SK-MEL-5 (cell line): ENCODE data around the gene LEMD1. TPM values are rescaled to one million over a fixed set of nuclear protein-coding genes. Genes with fewer than 3 reads are reported as not detected.

Experiments used
- DNase-seq: peaks from one replicate; pipeline ENCODE4 v3.0.0-alpha.2; 2016; ENCODE audit warnings: low read depth, low spot score
- in situ Hi-C: cut with HindIII; loops from 2 replicates; pipeline ENCODE4 v1.10.0; 2016; ENCODE audit warnings: low sequenced_read_pairs, high pct_unique_total_duplicates, low pct_unique_long_range_greater_than_20kb
- total RNA-seq: library from RNA; depleted of rRNA; stranded (reverse); fragments of >200 nt; shearing (Covaris generic); gene quantifications from 2 replicates; pipeline ENCODE4 v1.2.3, GENCODE V29; 2014

Gene LEMD1
- total RNA-seq, 1 experiment from 2014 or later: 1.6 TPM

- DNase-seq: no peak
- in situ Hi-C loops: no loop called here
Measured at GRCh38 chr1:205449254-205449749, 27.4 kb upstream of the LEMD1 start.

GRCh38 chr1:205448540-205449253, 26.8 kb upstream of the LEMD1 start:
- in situ Hi-C loops: no loop called here
- DNase-seq: no peak

GRCh38 chr1:205447457-205448341, 25.8 kb upstream of the LEMD1 start:
- in situ Hi-C loops: no loop called here
- DNase-seq: peak; percentile 47

DNA sequence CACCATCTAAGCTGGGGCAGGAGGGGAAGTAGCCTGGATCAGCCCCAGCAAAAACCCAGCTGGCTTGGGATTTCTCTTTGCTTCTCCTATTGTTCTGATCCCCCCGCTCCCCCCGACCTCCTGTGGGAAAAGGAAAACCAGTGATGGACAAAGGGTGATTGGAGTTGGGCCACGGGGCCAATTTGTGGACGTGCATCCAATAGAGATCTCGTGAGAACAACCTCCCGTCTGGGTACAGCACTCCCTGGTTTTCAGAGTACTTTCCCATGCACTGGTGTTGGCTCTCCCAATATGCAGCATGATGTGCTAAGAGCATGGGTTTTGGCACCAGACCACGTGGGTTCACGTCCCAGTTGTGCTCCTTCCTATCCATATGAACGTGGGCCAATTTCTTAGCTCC, 25.0 kb upstream of the LEMD1 start:
- no peak for DNase-seq
- in situ Hi-C loops: no loop called here

DNA sequence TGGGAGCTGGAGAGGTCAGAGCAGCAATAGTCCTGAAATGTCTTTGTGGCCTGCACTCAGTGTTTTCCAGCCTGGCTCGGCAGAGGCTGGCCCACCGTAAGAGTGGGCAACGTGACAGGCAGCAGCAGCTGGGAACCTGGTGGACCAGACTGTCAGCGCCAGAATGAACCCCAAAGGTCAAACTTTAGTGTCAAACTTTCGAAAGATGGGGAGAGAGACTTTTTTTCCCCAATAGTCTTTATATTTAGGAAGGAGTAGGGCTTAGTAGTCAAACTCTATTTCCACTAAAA, 23.7 kb upstream of the LEMD1 start:
- in situ Hi-C loops: no loop called here
- DNase-seq: no peak

- in situ Hi-C loops: no loop called here
- no peak for DNase-seq
Measured at GRCh38 chr1:205444931-205445645, 23.2 kb upstream of the LEMD1 start.

DNA sequence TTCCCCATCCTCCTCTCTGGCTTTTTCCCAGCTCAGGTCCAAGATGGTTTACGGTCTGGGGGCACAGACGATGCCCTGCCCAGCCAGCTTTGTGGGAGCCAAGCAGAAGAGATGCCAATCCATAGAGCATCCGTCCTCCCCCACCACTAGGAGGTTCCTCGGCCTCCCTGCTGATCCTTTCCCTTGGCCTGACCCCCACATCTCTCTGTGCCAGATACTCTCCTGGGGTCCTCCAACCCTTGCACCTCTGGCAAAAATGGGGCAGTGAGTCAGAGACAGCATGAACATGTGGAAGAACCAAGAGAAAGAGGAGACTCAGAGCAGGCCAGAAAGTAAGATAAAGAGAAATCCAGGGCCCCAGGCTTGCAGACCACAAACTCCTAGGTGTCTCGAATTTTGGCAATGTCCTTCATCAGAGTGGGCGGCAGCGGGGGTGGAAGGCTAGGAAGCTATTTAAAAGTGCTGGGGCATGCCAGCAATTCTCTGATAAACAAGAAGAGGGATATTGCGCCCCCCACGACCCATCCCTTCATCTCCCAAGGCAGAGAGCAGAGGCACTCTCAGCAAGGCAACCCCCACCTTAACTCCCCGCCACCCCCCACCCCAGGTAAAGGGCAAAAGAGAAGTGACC, 22.6 kb upstream of the LEMD1 start:
- DNase-seq: no peak
- in situ Hi-C loops: no loop called here

DNA sequence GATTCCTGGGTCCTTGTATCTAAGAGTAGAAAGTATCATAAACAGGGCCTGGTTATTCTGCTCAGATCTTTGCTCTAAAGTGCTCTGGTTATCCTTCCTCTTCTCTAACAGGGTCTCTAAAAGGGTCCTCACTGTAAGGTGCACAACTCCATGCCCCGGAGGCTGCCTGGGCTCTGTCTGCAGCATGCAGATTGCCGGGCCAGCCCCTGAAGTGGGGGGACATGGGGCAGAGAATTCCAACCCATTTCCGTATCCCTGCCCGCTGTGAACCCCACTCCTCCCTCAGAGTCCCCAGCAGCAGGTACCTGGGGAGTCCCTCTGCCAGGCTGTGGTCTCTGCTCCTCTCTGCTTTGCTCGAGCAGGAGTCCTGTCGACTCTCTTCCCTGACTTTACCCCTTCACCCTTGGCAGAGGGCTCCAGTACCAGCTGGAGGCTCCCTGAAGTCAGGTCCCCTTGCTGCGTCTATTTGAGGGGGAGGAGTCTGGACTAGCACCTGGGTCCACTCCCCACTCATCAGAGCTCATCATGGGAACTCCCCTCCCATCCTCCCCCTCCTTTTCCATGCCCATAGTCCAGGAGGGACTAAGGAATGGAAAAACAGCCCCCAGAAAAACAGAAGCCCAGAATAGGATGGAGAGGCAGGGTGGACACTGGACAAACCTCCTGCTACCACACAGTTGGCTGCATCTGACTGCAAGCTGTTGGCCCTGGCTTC, 21.9 kb upstream of the LEMD1 start:
- in situ Hi-C loops: no loop called here

DNA sequence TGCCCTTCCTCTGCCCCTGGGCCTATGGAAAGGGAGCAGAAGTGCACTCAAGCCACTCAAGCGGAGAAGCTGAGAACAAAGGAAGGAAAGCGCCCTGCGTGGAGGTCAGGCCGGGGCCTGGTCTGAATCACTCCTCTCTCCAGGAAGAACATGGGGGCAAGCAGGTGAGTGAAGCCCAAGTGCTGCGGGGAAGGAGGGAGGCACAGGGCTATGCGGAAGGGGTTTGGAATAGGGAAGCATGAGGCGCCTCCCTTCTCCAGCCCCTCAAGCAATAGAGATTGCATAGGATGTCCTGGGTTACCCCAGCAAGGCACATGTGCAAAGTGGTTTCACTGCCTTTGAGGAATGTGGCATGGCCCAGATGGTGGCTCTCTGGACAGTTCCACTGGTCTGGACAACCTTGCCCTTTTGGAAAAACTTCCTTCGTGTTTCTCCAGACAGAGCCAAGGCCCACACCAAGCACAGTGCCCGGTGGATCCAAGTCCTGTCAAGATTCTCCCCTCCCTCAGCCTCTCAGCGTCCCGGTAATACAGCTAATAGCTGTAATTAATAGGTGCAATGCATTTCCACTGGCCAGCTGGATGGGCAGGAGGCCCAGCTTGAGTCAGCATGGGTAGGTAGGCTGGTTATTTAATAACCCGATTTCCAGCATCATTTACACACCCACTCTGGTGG, 20.3 kb upstream of the LEMD1 start:
- in situ Hi-C loops: no loop called here
- DNase-seq: no peak

More for the DNA sequence above, 21.9 kb upstream of the LEMD1 start:
- DNase-seq: no peak

DNA sequence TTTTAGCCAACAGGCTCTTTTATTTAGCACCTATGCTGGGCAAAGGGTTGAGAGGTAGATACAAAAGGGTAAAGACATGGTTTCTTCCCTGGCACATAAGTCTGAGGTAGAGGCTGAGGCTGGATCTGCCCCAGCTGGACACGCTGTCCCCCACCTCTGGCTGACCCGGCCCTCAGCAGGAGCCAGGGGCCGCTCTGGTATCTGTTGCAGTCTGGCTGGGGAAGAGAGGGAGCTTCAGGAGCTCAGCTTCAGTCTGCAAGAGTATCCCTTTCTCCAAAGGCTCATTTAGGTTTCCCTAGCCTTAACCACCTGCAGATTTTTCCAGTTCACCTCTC, 19.8 kb upstream of the LEMD1 start:
- in situ Hi-C loops: no loop called here

DNA sequence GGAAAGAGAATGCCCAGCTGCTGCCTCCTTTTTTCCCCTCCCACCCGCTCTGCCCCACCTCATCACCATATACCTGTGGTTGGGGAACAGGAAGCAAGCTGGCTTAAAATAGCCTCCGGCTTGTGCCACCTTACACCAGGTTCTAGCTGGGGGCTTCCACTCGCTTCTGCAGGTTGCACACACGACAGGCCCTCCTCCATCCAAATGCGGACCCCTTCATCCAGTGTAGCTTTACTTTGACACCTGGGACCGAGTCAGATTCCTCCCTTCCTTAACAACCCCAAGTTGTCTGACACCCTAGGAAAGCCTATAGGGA, 19.4 kb upstream of the LEMD1 start:
- no peak for DNase-seq
- in situ Hi-C loops: no loop called here

More for the DNA sequence above, 19.8 kb upstream of the LEMD1 start:
- DNase-seq: no peak

GRCh38 chr1:205440476-205441317, 18.8 kb upstream of the LEMD1 start:
- in situ Hi-C loops: no loop called here
- peak; percentile 93 for DNase-seq

- in situ Hi-C loops: no loop called here
- DNase-seq: no peak
Measured at GRCh38 chr1:205440121-205440475, 18.2 kb upstream of the LEMD1 start.

- in situ Hi-C loops: no loop called here
Measured at GRCh38 chr1:205438213-205439158, 16.6 kb upstream of the LEMD1 start.

DNA sequence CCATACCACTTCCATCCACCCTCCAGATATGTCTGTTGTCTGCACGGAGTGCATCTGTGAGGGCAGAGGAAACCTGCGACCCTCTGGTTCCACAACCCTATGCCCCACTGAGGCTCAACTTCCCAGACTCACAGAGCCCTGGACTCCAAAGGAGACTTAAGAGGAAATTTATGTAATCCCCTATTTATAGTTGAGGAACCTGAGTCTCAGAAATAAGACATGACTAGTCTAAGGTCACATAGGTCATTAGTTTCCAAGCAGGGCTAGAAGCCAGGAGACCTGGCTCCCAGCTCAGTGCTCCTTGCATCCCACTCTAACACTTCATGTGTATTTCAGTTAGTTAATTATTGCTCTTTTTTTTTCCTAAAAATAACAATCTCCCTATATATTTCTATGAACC, 15.7 kb upstream of the LEMD1 start:
- in situ Hi-C loops: no loop called here
- DNase-seq: no peak

More at GRCh38 chr1:205438213-205439158, 16.6 kb upstream of the LEMD1 start:
- DNase-seq: peak; percentile 69
